ENCODE data around the gene ADCY10.

DNA sequence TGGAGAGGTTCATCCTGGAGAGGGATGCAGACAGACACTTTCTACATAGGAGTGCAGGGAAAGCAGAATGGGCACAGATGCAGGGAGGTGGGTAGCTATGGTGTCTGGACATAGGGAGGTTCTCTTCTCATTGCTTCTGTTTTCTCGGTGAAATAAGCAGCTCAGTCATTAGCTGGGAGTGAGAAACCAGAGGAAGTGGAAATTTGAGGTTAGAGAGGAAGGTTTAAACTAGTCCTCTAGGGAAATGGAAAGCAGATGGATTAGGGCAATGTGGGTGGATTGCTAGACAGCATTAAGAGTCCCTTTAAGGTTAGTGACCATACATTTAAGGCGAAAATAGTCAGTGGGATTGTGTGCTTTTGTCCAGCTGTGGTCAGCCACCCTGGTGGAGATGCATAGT lies 152.5 kb downstream of the ADCY10 start:
- no peak for TF ChIP-seq EZH2phosphoT487 (IDR thresholded peaks at IDR 0.05; ENCODE audit: borderline replicate concordance, low read depth, low read length)
- TF ChIP-seq, protein P1, sequence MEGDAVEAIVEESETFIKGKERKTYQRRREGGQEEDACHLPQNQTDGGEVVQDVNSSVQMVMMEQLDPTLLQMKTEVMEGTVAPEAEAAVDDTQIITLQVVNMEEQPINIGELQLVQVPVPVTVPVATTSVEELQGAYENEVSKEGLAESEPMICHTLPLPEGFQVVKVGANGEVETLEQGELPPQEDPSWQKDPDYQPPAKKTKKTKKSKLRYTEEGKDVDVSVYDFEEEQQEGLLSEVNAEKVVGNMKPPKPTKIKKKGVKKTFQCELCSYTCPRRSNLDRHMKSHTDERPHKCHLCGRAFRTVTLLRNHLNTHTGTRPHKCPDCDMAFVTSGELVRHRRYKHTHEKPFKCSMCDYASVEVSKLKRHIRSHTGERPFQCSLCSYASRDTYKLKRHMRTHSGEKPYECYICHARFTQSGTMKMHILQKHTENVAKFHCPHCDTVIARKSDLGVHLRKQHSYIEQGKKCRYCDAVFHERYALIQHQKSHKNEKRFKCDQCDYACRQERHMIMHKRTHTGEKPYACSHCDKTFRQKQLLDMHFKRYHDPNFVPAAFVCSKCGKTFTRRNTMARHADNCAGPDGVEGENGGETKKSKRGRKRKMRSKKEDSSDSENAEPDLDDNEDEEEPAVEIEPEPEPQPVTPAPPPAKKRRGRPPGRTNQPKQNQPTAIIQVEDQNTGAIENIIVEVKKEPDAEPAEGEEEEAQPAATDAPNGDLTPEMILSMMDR (conservative IDR thresholded peaks at IDR 0.05; ENCODE audit: low read length) = no peak
